DOHH2 (cell line): ENCODE data around the gene UNC13B.

Experiments used
- H3F3A ChIP-seq: fragments of 200-600 bp; sonication (generic), shearing (Covaris generic); 2 replicates; pipeline ENCODE4 v1.6.0; 2016; ENCODE audit warnings: antibody characterized with exemption, mild to moderate bottlenecking; ENCODE audit not compliant: control insufficient read depth, insufficient read depth
- H3K27ac ChIP-seq: fragments of 200-600 bp; sonication (generic); 2 replicates; pipeline ENCODE4 v1.5.1; 2014; ENCODE audit warnings: low read depth, mild to moderate bottlenecking, low read length, moderate library complexity
- H3K27me3 ChIP-seq: fragments of 200-600 bp; sonication (generic); 2 replicates; pipeline ENCODE4 v1.6.1; 2014; ENCODE audit warnings: mild to moderate bottlenecking, low read length, mixed read lengths; ENCODE audit not compliant: control insufficient read depth
- H3K36me3 ChIP-seq: fragments of 200-600 bp; sonication (generic); 2 replicates; pipeline ENCODE4 v1.6.1; 2014; ENCODE audit warnings: mild to moderate bottlenecking, low read length, moderate library complexity, mixed read lengths; ENCODE audit not compliant: control insufficient read depth
- H3K4me1 ChIP-seq: fragments of 200-600 bp; sonication (generic); 2 replicates; pipeline ENCODE4 v1.6.1; 2014; ENCODE audit warnings: mild to moderate bottlenecking, low read length, mixed read lengths; ENCODE audit not compliant: control insufficient read depth
- H3K4me2 ChIP-seq: fragments of 200-600 bp; sonication (generic); 2 replicates; pipeline ENCODE4 v1.6.0; 2014; ENCODE audit warnings: mild to moderate bottlenecking, low read length, moderate library complexity
- H3K4me3 ChIP-seq: fragments of 200-600 bp; sonication (generic); 2 replicates; pipeline ENCODE4 v1.5.1; 2014; ENCODE audit warnings: mild to moderate bottlenecking, low read length, mixed read lengths
- H3K79me2 ChIP-seq: fragments of 200-600 bp; sonication (generic); 2 replicates; pipeline ENCODE4 v1.6.1; 2014; ENCODE audit warnings: mild to moderate bottlenecking, low read length, mixed read lengths; ENCODE audit not compliant: control insufficient read depth
- H3K9me2 ChIP-seq: fragments of 200-600 bp; sonication (generic); replicated peaks from 2 replicates; pipeline ENCODE4 v1.6.1; 2014; ENCODE audit warnings: mild to moderate bottlenecking, low read length, mixed read lengths; ENCODE audit not compliant: control insufficient read depth
- H3K9me3 ChIP-seq: fragments of 200-600 bp; sonication (generic); 2 replicates; pipeline ENCODE4 v1.6.1; 2014; ENCODE audit warnings: antibody characterized with exemption, low read length, mixed read lengths; ENCODE audit not compliant: control insufficient read depth, insufficient read depth
- H4K20me1 ChIP-seq: fragments of 200-600 bp; sonication (generic); 2 replicates; pipeline ENCODE4 v1.6.0; 2014; ENCODE audit warnings: low read depth, mild to moderate bottlenecking, antibody characterized with exemption, low read length, moderate library complexity; ENCODE audit not compliant: control insufficient read depth, insufficient read depth
- CTCF ChIP-seq: fragments of 200-600 bp; sonication (generic); IDR thresholded peaks from one replicate; pipeline ENCODE4 v1.5.1; 2014; ENCODE audit warnings: antibody characterized with exemption, mild to moderate bottlenecking, low read depth, low read length; ENCODE audit not compliant: poor library complexity, severe bottlenecking
- EZH2phosphoT487 ChIP-seq: fragments of 200-600 bp; sonication (generic); IDR thresholded peaks from 2 replicates; pipeline ENCODE4 v1.6.1; 2017; ENCODE audit warnings: borderline replicate concordance, mild to moderate bottlenecking, antibody characterized with exemption, low read length, moderate library complexity, mixed read lengths

UNC13B gene

GRCh38 chr9:35195683-35196082 is 33.9 kb downstream of the UNC13B start:
- Histone ChIP-seq H3K4me1 (no peaks in the 10 kb centered on the region), H3F3A (no peaks in the 10 kb centered on the region), H3K79me2 (no peaks in the 10 kb centered on the region)

GRCh38 chr9:35198191-35198590 is 36.4 kb downstream of the UNC13B start:
- H3K27me3 ChIP-seq: no peaks in the 10 kb centered on the region
- H3K27ac ChIP-seq: no peak overlapping the region
- no peak overlapping the region for H3K4me2 ChIP-seq
- H3K9me3 ChIP-seq: peaks cover 5% of the 10 kb centered on the region; the same call in 1 of the 2 replicates
- TF ChIP-seq EZH2phosphoT487 (no peak), CTCF (no peak)
- no peaks in the 10 kb centered on the region for H3F3A ChIP-seq
- H3K4me3 ChIP-seq: no peak overlapping the region
- no peaks in the 10 kb centered on the region for H3K9me2 ChIP-seq
- H3K79me2 ChIP-seq: no peaks in the 10 kb centered on the region
- H4K20me1 ChIP-seq: no peaks in the 10 kb centered on the region
- H3K4me1 ChIP-seq: no peaks in the 10 kb centered on the region
- no peaks in the 10 kb centered on the region for H3K36me3 ChIP-seq

More at GRCh38 chr9:35195683-35196082, 33.9 kb downstream of the UNC13B start:
- Histone ChIP-seq H3K27me3 (no peaks in the 10 kb centered on the region), H3K27ac (no peak overlapping the region), H3K36me3 (no peaks in the 10 kb centered on the region), H3K4me2 (no peak overlapping the region), H4K20me1 (no peaks in the 10 kb centered on the region), H3K4me3 (no peak overlapping the region), H3K9me2 (no peaks in the 10 kb centered on the region), H3K9me3 (peaks cover 17% of the 10 kb centered on the region)
- TF ChIP-seq CTCF: no peak

GRCh38 chr9:35203528-35203927 is 41.7 kb downstream of the UNC13B start:
- H3K4me2 ChIP-seq: no peak overlapping the region
- no peaks in the 10 kb centered on the region for H3K27me3 ChIP-seq
- H3K4me1 ChIP-seq: no peaks in the 10 kb centered on the region
- no peaks in the 10 kb centered on the region for H4K20me1 ChIP-seq
- no peaks in the 10 kb centered on the region for H3F3A ChIP-seq
- peaks cover 11% of the 10 kb centered on the region for H3K9me3 ChIP-seq
- H3K79me2 ChIP-seq: no peaks in the 10 kb centered on the region
- no peak overlapping the region for H3K4me3 ChIP-seq
- no peaks in the 10 kb centered on the region for H3K36me3 ChIP-seq
- TF ChIP-seq CTCF (no peak), EZH2phosphoT487 (no peak)
- H3K9me2 ChIP-seq: no peaks in the 10 kb centered on the region
- no peak overlapping the region for H3K27ac ChIP-seq

GRCh38 chr9:35205340-35205739 is 43.5 kb downstream of the UNC13B start:
- H3K4me1 ChIP-seq: no peaks in the 10 kb centered on the region
- H3F3A ChIP-seq: no peaks in the 10 kb centered on the region
- no peak overlapping the region for H3K27ac ChIP-seq
- H3K27me3 ChIP-seq: no peaks in the 10 kb centered on the region
- no peaks in the 10 kb centered on the region for H3K79me2 ChIP-seq
- peaks cover 11% of the 10 kb centered on the region for H3K9me3 ChIP-seq
- TF ChIP-seq EZH2phosphoT487 (no peak), CTCF (no peak)
- H3K36me3 ChIP-seq: no peaks in the 10 kb centered on the region
- H3K4me3 ChIP-seq: no peak overlapping the region
- H3K9me2 ChIP-seq: no peaks in the 10 kb centered on the region
- no peak overlapping the region for H3K4me2 ChIP-seq
- no peaks in the 10 kb centered on the region for H4K20me1 ChIP-seq
